HCT116 (cell line): Measurements from ENCODE around the gene VDAC1. TPM values are rescaled to one million over a fixed set of nuclear protein-coding genes. Genes with fewer than 3 reads are reported as not detected.

Experiments
- ATAC-seq: fragments of 200-7000 bp; cut with Tn5 transposase; 2 replicates; pipeline ENCODE4 v1.9.1; 2020; ENCODE audit warnings: mild to moderate bottlenecking, moderate library complexity
- BruUV-seq: library from RNA; stranded (reverse); fragments of 400-500 nt; replicated peaks from 2 replicates; lab custom pipeline; 2021; lab: Mats Ljungman, UMichigan
- CTCF ChIA-PET: fragments of 300-600 bp; sonication (Branson Sonifier 250); formaldehyde crosslinking; loops from one replicate; lab custom pipeline; 2021; ENCODE audit warnings: antibody characterized with exemption; lab: Charles Lee
- POLR2A ChIA-PET: fragments of 300-600, 350-600 bp; sonication (Branson Sonifier 250); formaldehyde crosslinking; loops from one replicate; lab custom pipeline; 2021; ENCODE audit warnings: antibody characterized with exemption; lab: Charles Lee
- RAD21 ChIA-PET, 2 experiments: fragments of 300-600 bp; sonication (Branson Sonifier 250); formaldehyde crosslinking; loops; one replicate each; lab custom pipeline; 2023; ENCODE audit warnings: low total read pairs in 2 of 2; ENCODE audit not compliant: uncharacterized antibody in 2 of 2, unreplicated experiment in 2 of 2, low non-redundant PET in 1 of 2; lab: Charles Lee
- DNase-seq: peaks from one replicate; pipeline ENCODE4 v3.0.0-alpha.2; 2010; ENCODE audit warnings: low read depth, low spot score
- H2AFZ ChIP-seq: fragments of 200-600 bp; shearing (Covaris generic), sonication (generic); 2 replicates; pipeline ENCODE4 v1.6.1; 2017; ENCODE audit warnings: low read depth, mixed run types, mixed read lengths, antibody characterized with exemption, low read length; ENCODE audit not compliant: poor library complexity, severe bottlenecking
- H3K27ac ChIP-seq: 2 replicates; pipeline ENCODE4 v1.5.1; 2012; ENCODE audit warnings: low read depth, low read length
- H3K27me3 ChIP-seq: fragments of 200-600 bp; sonication (generic); 2 replicates; pipeline ENCODE4 v1.6.1; 2016; ENCODE audit warnings: mixed run types, low read length, mixed read lengths; ENCODE audit not compliant: insufficient read depth
- H3K36me3 ChIP-seq, 2 experiments: fragments of 200-500 bp in 1 of 2; fragments of 200-600 bp in 1 of 2; sonication (Bioruptor generic) in 1 of 2; sonication (generic) in 1 of 2; 2 replicates each; pipeline versions ENCODE4 v1.5.1 to v1.6.1; 2014 to 2016; ENCODE audit warnings: low read length in 2 of 2, inconsistent platforms in 1 of 2, mixed read lengths in 1 of 2, mixed run types in 1 of 2; ENCODE audit not compliant: insufficient read depth in 2 of 2, control insufficient read depth in 1 of 2
- H3K4me1 ChIP-seq, 2 experiments: fragments of 200-600 bp in 1 of 2; sonication (generic) in 1 of 2; 2 replicates each; pipeline versions ENCODE4 v1.5.1 to v1.6.1; 2012 to 2017; ENCODE audit warnings: low read length in 2 of 2, inconsistent platforms in 1 of 2, mild to moderate bottlenecking in 1 of 2, mixed read lengths in 1 of 2, mixed run types in 1 of 2, moderate library complexity in 1 of 2; ENCODE audit not compliant: insufficient read depth in 2 of 2, control insufficient read depth in 1 of 2
- H3K4me2 ChIP-seq: fragments of 200-600 bp; sonication (generic); 2 replicates; pipeline ENCODE4 v1.6.1; 2017; ENCODE audit warnings: mixed run types, low read length, mixed read lengths
- H3K4me3 ChIP-seq, 2 experiments: fragments of 200-600 bp in 1 of 2; sonication (generic) in 1 of 2; replicated peaks in 1 of 2; 2 replicates each; pipeline ENCODE4 v1.5.1; 2011 to 2016; ENCODE audit warnings: low read length in 2 of 2, control low read depth in 1 of 2, low read depth in 1 of 2, mild to moderate bottlenecking in 1 of 2, mixed read lengths in 1 of 2, mixed run types in 1 of 2
- H3K79me2 ChIP-seq: fragments of 200-600 bp; sonication (generic); 2 replicates; pipeline ENCODE4 v1.6.1; 2017; ENCODE audit warnings: mild to moderate bottlenecking, mixed run types, low read length, moderate library complexity, mixed read lengths; ENCODE audit not compliant: insufficient read depth
- H3K9ac ChIP-seq: fragments of 200-600 bp; sonication (generic); 2 replicates; pipeline ENCODE4 v1.6.1; 2016; ENCODE audit warnings: low read length, mixed read lengths
- H3K9me2 ChIP-seq: fragments of 200-600 bp; sonication (generic), shearing (Covaris generic); 2 replicates; pipeline ENCODE4 v1.6.1; 2017; ENCODE audit warnings: mixed run types, mild to moderate bottlenecking, moderate library complexity; ENCODE audit not compliant: insufficient read depth
- H3K9me3 ChIP-seq, 2 experiments: fragments of 200-500 bp in 1 of 2; fragments of 200-600 bp in 1 of 2; sonication (Bioruptor generic) in 1 of 2; sonication (generic) in 1 of 2; 2 replicates each; pipeline ENCODE4 v1.6.1; 2014 to 2017; ENCODE audit warnings: low read length in 2 of 2, mixed read lengths in 2 of 2, inconsistent platforms in 1 of 2, low read depth in 1 of 2, mild to moderate bottlenecking in 1 of 2, mixed run types in 1 of 2, moderate library complexity in 1 of 2; ENCODE audit not compliant: control insufficient read depth in 1 of 2, insufficient read depth in 1 of 2
- H4K20me1 ChIP-seq: fragments of 200-600 bp; sonication (generic), shearing (Covaris generic); 2 replicates; pipeline ENCODE4 v1.6.1; 2017; ENCODE audit warnings: mixed run types, mild to moderate bottlenecking, moderate library complexity; ENCODE audit not compliant: insufficient read depth
- CBX3 ChIP-seq: IDR thresholded peaks from 2 replicates; pipeline ENCODE4 v1.6.1; 2012; ENCODE audit warnings: low read depth
- CEBPB ChIP-seq: IDR thresholded peaks from 2 replicates; pipeline ENCODE4 v1.6.1; 2012; ENCODE audit warnings: low read depth
- CTCF ChIP-seq, 3 experiments: fragments of 200-600 bp in 1 of 3; sonication (generic) in 1 of 3; IDR thresholded peaks in 2 of 3; conservative IDR thresholded peaks in 1 of 3; 2 replicates each; pipeline ENCODE4 v1.5.1; 2012 to 2017; ENCODE audit warnings: low read depth in 2 of 3, low read length in 2 of 3, antibody characterized with exemption in 1 of 3, borderline replicate concordance in 1 of 3, control low read depth in 1 of 3, mild to moderate bottlenecking in 1 of 3, mixed read lengths in 1 of 3, mixed run types in 1 of 3, moderate library complexity in 1 of 3; ENCODE audit not compliant: insufficient read depth in 1 of 3
- EGR1 ChIP-seq: IDR thresholded peaks from 2 replicates; pipeline ENCODE4 v1.6.1; 2012; ENCODE audit warnings: low read depth
- ELF1 ChIP-seq: IDR thresholded peaks from 2 replicates; pipeline ENCODE4 v1.6.1; 2012; ENCODE audit warnings: low read depth, borderline replicate concordance
- EZH2phosphoT487 ChIP-seq: fragments of 200-600 bp; IDR thresholded peaks from 2 replicates; pipeline ENCODE4 v1.6.1; 2018; ENCODE audit warnings: antibody characterized with exemption, borderline replicate concordance
- FOSL1 ChIP-seq: IDR thresholded peaks from 2 replicates; pipeline ENCODE4 v1.6.1; 2012; ENCODE audit warnings: low read depth
- POLR2A ChIP-seq: IDR thresholded peaks from 2 replicates; pipeline ENCODE4 v1.7.0; 2011; ENCODE audit warnings: borderline replicate concordance; ENCODE audit not compliant: insufficient read depth, insufficient read length; ENCODE audit errors: extremely low read depth
- POLR2AphosphoS5 ChIP-seq: IDR thresholded peaks from 2 replicates; pipeline ENCODE4 v1.6.1; 2011; ENCODE audit warnings: mild to moderate bottlenecking, low read depth, low read length, moderate library complexity
- SP1 ChIP-seq: IDR thresholded peaks from 2 replicates; pipeline ENCODE4 v1.6.1; 2012; ENCODE audit warnings: low read depth
- TCF7L2 ChIP-seq: IDR thresholded peaks from 2 replicates; pipeline ENCODE4 v1.7.0; 2011; ENCODE audit warnings: borderline replicate concordance, inconsistent platforms; ENCODE audit not compliant: insufficient read depth, insufficient read length; ENCODE audit errors: extremely low read depth
- ZNF274 ChIP-seq: fragments of 200-500 bp; sonication (Bioruptor generic); IDR thresholded peaks from 2 replicates; pipeline ENCODE4 v1.6.1; 2014; ENCODE audit warnings: mild to moderate bottlenecking, low read depth, low read length, inconsistent platforms
- intact Hi-C: fragments of 100-400 bp; cut with micrococcal nuclease; formaldehyde crosslinking; loops from 2 replicates; pipeline ENCODE4 v1.10.0; 2022
- total RNA-seq: library from RNA; stranded (reverse); gene quantifications from one replicate; pipeline ENCODE4 v1.2.1, GENCODE V29; 2021; ENCODE audit not compliant: unreplicated experiment
- TF ChIP-seq, protein P1 (sequence below): IDR thresholded peaks from 2 replicates; pipeline ENCODE4 v1.6.1; 2012; ENCODE audit warnings: low read depth

VDAC1 gene
- total RNA-seq, 1 experiment from 2014 or later = 269 TPM

GRCh38 chr5:133990396-133990795, 14.4 kb downstream of the VDAC1 start:
- H3K4me3 ChIP-seq = no peak overlapping the region
- ChIA-PET CTCF (no interaction called here), RAD21 (no interaction called here), POLR2A (no interaction called here)
- ATAC-seq (no peak), DNase-seq (no peak)
- H3K9me3 ChIP-seq = no peaks in the 10 kb centered on the region
- peaks cover 97% of the 10 kb centered on the region for H3K79me2 ChIP-seq
- intact Hi-C loops = no loop called here
- H3K4me2 ChIP-seq = no peak overlapping the region
- H3K4me1 ChIP-seq = peaks cover 0 to 2% of the 10 kb centered on the region in 2 experiments; a peak in 2 of 4 replicates
- H3K9ac ChIP-seq = no peak overlapping the region
- no peaks in the 10 kb centered on the region for H3K9me2 ChIP-seq
- no peaks in the 10 kb centered on the region for H3K27me3 ChIP-seq
- no peak overlapping the region for H3K27ac ChIP-seq
- peaks cover 25% of the 10 kb centered on the region; the same call in 1 of the 2 replicates for H4K20me1 ChIP-seq
- no TSS peak for BruUV-seq
- no peak overlapping the region for H2AFZ ChIP-seq
- peaks cover 47 to 51% of the 10 kb centered on the region in 2 experiments; a peak in 3 of 4 replicates for H3K36me3 ChIP-seq
- no peak for TF ChIP-seq SP1
- no peak for TF ChIP-seq CEBPB
- TF ChIP-seq EZH2phosphoT487 = no peak
- TF ChIP-seq CBX3 = no peak
- TF ChIP-seq EGR1 = no peak
- no peak for TF ChIP-seq FOSL1
- no peak for TF ChIP-seq POLR2A
- TF ChIP-seq ZNF274 = no peak
- no peak for TF ChIP-seq ELF1
- TF ChIP-seq, protein P1, sequence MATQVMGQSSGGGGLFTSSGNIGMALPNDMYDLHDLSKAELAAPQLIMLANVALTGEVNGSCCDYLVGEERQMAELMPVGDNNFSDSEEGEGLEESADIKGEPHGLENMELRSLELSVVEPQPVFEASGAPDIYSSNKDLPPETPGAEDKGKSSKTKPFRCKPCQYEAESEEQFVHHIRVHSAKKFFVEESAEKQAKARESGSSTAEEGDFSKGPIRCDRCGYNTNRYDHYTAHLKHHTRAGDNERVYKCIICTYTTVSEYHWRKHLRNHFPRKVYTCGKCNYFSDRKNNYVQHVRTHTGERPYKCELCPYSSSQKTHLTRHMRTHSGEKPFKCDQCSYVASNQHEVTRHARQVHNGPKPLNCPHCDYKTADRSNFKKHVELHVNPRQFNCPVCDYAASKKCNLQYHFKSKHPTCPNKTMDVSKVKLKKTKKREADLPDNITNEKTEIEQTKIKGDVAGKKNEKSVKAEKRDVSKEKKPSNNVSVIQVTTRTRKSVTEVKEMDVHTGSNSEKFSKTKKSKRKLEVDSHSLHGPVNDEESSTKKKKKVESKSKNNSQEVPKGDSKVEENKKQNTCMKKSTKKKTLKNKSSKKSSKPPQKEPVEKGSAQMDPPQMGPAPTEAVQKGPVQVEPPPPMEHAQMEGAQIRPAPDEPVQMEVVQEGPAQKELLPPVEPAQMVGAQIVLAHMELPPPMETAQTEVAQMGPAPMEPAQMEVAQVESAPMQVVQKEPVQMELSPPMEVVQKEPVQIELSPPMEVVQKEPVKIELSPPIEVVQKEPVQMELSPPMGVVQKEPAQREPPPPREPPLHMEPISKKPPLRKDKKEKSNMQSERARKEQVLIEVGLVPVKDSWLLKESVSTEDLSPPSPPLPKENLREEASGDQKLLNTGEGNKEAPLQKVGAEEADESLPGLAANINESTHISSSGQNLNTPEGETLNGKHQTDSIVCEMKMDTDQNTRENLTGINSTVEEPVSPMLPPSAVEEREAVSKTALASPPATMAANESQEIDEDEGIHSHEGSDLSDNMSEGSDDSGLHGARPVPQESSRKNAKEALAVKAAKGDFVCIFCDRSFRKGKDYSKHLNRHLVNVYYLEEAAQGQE = no peak
- no peak for TF ChIP-seq CTCF (IDR thresholded peaks at IDR 0.05 in 2 of 3, conservative IDR thresholded peaks at IDR 0.05 in 1 of 3; ENCODE audit: borderline replicate concordance in 1 of 3, insufficient read depth in 1 of 3, low read depth in 2 of 3, low read length in 2 of 3)
- TF ChIP-seq POLR2AphosphoS5 = no peak
- no peak for TF ChIP-seq TCF7L2
